NCI-H1417 treated with DMSO at 0.1 percent for 48 hours (cell line): Measurements from ENCODE around the gene ABCC6.
"Not testable (repeated sequence)": the region's sequence is repeated elsewhere in the genome, so short reads cannot be mapped to it uniquely, and the experiment has no call there.

Source experiments
- DNase-seq: peaks from one replicate; lab custom pipeline; 2025; lab: John Stamatoyannopoulos, UW

The ABCC6 gene

GRCh38 chr16:16223662-16224241, 458 bp upstream of the ABCC6 start:
- DNase-seq, result not testable (repeated sequence)

GRCh38 chr16:16221382-16221781, 1.9 kb downstream of the ABCC6 start:
- DNase-seq, result not testable (repeated sequence)

- DNase-seq, result not testable (repeated sequence)
These were observed 2.8 kb downstream of the ABCC6 start for GRCh38 chr16:16220449-16220848.

- DNase-seq, result not testable (repeated sequence)
These were observed 4.5 kb downstream of the ABCC6 start for GRCh38 chr16:16218787-16219186.

GRCh38 chr16:16218349-16218748, 4.9 kb downstream of the ABCC6 start:
- DNase-seq, result not testable (repeated sequence)

- not testable (repeated sequence) for DNase-seq
These were observed 9.4 kb downstream of the ABCC6 start for GRCh38 chr16:16213863-16214293.

GRCh38 chr16:16211404-16211803, 11.9 kb downstream of the ABCC6 start:
- not testable (repeated sequence) for DNase-seq

GRCh38 chr16:16208461-16208860, 14.8 kb downstream of the ABCC6 start:
- DNase-seq, result not testable (repeated sequence)

- not testable (repeated sequence) for DNase-seq
These were observed 15.4 kb downstream of the ABCC6 start for GRCh38 chr16:16207787-16208334.

- DNase-seq, result not testable (repeated sequence)
These were observed 16.1 kb downstream of the ABCC6 start for GRCh38 chr16:16207097-16207786.

GRCh38 chr16:16205864-16206263, 17.4 kb downstream of the ABCC6 start:
- DNase-seq, result not testable (repeated sequence)

- DNase-seq, result not testable (repeated sequence)
These were observed 18.7 kb downstream of the ABCC6 start for GRCh38 chr16:16204552-16204951.

- DNase-seq, result not testable (repeated sequence)
These were observed 19.8 kb downstream of the ABCC6 start for GRCh38 chr16:16203494-16203893.

- not testable (repeated sequence) for DNase-seq
These were observed 20.7 kb downstream of the ABCC6 start for GRCh38 chr16:16202400-16203143.

- not testable (repeated sequence) for DNase-seq
These were observed 21.4 kb downstream of the ABCC6 start for GRCh38 chr16:16201880-16202279.

- not testable (repeated sequence) for DNase-seq
These were observed 22.9 kb downstream of the ABCC6 start for GRCh38 chr16:16200391-16200790.

- not testable (repeated sequence) for DNase-seq
These were observed 23.9 kb downstream of the ABCC6 start for GRCh38 chr16:16199428-16199827.

- no peak for DNase-seq
These were observed 25.3 kb downstream of the ABCC6 start for GRCh38 chr16:16197966-16198365.

- no peak for DNase-seq
These were observed 26.0 kb downstream of the ABCC6 start for GRCh38 chr16:16197331-16197730.

- no peak for DNase-seq
These were observed 27.2 kb downstream of the ABCC6 start for GRCh38 chr16:16196099-16196498.

- DNase-seq, result no peak
These were observed 31.7 kb downstream of the ABCC6 start for GRCh38 chr16:16191493-16192167.

- not testable (repeated sequence) for DNase-seq
These were observed 32.3 kb downstream of the ABCC6 start for GRCh38 chr16:16190966-16191365.
